ENCODE measurements around the gene XDH. TPM values are rescaled to one million over a fixed set of nuclear protein-coding genes. Genes with fewer than 3 reads are reported as not detected.

XDH gene
- polyA plus RNA-seq, 12 donors = 0.11 to 11.0 (median 0.12) TPM; not detected in 9

DNA sequence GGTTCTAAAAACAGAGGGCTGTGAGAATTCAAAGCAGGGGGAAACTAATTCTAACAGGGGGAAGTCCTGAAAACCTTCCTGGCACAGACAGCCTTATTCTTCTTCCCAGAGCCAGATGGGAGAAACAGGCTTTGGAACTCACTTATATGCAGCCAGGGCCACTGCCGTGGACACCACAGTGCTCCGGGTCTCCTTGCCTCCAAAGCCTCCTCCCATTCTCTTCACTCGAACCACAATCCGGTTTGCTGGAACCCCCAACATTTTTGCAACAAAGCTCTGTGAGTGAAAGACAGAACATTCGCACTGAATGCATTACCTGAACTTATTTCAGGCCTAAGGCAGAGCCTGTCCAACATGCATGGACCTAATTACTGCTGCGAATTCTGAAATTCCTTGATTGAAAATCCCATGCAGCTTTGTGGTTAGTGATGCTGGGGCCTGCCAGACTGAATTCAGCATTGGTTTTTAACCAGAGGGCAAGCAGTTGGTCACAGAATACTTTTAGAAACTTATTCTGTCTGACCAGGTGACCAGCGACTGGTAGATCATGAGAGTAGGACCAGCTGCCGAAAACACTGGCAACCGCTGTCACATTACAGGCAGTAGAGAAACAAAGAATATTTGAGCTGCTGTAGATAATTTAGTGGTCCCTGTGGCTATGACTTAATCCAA is 48.6 kb downstream of the XDH start:
- no peak for DNase-seq

DNA sequence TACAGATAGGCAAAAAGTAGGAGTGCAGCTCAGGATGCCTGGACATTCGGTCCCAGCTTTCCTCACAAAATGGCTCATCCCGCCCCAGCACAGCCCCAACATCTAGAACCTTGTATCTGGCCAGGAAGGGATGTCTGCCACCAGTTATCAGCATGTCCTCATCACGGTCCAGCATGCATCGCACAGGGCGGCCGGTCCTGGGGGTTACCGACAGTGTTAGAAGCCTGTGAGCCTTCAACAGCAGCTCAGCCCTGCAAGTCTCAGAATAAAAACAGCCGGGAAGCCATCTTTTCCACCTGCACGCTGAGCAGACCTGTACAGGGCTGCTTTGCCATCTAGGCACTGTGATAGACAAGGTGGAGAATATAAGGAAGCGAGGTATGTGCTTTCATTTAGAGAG is 49.2 kb downstream of the XDH start:
- no peak for DNase-seq

DNA sequence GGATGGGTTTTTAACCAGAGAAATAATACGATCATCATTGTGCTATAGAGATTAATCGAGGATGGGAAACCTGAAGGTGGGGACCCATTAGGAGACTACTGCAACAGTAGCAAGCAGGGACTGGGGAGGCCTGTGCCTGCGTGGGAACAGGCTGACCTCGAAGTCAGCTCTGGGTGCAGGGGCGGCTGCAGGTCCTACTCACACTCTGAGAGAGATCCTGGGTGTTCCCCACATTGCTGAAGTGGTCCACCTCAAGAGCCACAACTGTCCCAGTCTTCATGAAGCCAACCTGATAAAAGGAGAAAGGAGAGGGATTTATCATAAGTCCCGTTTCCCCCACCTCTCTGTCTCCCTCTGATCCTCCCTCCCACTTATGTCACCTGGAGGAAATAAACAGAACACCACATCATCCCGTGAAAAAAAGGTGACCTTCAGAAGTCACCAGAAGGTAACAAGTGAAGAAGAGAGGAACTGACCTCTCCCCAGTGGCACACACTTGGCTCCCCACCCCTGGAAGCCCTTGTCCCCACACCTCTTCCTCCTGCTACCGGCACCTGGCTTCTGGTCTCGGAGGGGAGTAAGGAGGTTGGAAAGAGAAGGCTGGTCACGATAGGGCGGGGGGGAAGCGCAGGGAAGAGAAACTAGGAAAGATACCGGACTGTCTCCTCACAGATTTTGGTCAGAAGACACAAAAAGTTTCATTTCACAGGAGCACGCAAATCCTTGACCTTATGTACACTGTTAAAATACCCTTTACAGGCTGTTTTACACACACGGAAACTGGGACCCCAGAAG is 50.4 kb downstream of the XDH start:
- no peak for DNase-seq

DNA sequence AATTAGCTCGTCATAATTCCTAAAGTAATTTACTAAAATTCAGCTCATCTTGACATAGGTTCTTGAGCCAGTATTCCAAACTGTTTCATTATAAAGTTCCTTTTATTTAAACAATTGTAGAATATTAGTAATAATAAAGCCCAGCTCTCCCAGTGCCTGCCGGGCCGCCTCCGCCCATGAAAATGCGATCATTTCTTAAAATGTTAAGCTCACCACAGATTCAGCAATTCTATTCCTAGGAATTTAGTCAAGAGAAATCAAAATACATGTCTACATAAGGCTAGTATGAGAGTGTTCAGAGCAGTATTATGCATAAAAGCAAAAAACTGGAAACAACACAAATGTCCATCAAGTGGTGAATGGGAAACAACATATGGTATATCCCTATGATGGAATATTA is 52.0 kb downstream of the XDH start:
- DNase-seq = no peak

DNA sequence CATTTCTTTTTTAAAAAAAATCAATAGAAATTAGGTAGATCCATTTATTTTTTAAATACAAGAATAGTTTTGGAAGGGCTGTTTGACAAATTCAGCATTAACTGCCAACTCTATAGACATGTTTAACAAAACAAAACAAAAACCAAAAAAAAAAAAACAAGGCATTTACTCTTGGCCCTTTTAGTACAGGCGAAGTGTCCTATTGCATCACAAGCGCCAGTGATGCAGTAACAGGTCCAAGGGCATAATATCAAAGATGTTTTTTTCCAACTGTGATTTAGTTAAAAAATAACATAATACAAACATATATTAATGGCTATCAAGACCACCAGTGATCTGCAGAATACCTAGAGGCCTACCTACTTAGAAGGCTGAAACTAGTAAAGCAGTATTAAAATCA is 55.3 kb downstream of the XDH start:
- DNase-seq = no peak

DNA sequence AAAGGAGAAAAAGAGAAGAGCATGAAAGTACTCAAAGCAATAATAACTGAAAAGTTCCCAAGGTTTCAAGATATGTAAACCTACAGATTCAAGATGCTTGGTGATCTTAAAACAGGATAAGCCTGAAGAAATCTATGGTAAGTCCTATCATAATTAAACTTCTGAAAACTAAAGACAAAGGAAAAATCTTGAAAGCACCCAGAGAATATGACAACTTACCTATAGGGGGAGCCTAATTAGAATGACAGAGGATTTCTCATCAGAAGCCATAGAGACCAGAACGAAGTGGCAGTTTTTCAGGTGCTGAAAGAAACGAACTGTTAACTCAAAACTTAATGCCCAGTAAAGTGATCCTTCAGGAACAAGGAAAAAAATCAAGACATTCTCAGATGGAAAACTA is 59.7 kb downstream of the XDH start:
- no peak for DNase-seq

DNA sequence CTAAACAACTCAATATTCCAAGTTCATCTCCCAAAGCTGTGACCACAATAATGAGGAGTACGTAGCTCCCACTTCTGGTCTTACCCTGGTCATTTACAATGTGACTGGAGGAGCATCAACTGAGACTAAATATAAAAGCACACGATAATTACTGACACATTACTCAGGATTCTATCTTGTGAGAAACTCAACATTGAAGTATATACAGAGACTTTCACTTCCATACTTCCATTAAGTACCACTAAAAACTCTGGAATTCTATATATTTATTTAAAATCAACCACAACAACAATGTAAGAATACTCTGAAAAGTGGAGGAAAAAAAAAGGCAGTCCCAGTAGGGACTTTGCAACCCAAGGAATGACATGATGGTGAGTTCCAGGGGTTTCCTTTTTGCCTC is 61.4 kb downstream of the XDH start:
- DNase-seq = no peak

DNA sequence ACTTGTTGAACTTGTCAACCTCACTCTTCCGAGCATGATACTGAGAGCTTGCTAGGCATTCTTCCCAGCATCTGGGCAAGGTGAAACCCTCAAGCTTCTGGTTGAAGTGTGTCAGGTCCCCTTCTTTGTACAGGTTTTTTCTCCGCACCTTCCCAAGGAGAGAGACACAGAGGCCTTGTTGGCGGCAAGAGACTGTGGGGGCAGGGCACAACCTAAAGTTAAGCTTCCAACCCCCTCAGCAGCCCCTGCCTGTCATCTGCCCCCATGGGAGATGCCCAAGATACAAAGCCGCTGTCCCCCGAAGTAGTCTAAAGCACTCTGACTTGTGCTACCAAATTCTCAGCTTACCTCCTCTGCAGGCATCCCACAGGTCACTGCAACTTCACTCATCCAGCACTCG is 64.9 kb downstream of the XDH start:
- DNase-seq = no peak

DNA sequence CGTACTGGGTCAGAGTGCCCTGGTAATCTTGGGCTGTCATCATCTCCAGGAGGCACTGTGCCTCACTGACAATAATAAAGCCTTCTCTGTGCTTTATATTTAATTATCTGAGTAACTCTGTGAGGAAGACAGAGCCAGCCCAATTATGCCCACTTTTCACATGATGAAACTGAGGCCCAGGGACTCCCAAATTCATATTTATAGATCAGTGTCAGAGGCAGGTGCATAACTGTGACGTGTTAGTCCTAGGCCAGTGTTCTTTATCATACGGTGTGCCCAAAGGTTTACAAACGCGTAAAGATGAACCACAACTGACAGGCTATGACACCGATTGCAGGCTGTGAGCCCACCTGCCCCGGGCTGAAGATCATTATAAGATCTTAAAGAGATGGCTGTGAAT is 65.4 kb downstream of the XDH start:
- no peak for DNase-seq

DNA sequence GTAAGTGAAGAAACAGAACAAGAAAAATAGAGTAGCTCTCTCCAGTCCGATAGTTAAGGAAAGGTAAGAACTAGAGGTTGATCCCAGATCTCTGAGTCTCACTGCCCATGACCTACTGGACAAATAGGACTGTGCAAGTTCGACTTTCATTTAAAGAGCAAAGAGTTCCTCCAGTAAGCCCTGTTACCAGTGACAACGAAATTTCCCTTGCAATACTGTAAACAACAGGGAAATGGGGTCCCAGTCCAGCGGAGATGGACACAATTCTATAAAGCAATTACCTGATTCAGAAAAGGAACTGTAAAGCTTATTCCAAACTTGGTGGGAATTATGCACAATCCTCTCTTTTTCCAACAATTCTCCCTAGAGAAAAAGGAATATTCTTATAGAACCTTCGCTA is 65.9 kb downstream of the XDH start:
- no peak for DNase-seq

DNA sequence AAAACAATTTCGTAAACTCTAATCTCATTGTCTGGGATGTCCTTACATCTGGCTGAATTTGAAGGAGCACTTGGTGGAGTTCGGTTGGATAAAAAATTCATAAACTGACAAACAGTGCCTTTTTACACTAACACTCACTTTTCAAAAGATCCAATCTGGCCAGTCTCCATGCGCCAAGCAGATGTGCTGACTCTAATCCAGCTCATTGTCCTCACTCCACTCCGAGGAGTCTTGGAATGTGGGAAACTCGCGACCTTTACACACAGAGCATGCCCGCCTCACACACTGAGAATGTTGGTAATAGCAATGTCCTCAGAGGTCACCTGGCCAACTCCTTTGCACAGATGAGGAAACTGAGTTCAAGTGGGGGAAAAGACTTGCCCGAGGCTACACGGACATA is 66.8 kb downstream of the XDH start:
- DNase-seq = peak; percentile 31

DNA sequence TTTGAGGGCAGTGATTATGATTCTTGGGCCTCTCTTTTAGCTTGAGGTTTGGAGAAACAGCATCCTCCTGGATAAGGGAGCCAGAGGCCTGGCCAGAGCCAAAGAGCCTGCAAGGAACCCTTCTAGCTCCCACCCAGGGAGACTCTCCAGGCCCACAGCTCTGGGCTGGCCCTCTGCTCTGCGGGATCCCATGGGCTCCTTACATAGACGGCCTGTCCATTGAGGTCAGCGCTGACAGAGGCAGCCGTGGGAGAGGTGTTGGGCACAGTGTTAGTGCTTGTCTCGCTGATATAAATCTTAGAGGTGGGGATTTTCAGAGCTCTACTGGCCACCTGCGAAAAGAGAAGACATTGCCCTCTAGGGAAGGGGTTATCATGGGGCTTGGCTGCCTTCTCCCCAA is 67.2 kb downstream of the XDH start:
- no peak for DNase-seq

DNA sequence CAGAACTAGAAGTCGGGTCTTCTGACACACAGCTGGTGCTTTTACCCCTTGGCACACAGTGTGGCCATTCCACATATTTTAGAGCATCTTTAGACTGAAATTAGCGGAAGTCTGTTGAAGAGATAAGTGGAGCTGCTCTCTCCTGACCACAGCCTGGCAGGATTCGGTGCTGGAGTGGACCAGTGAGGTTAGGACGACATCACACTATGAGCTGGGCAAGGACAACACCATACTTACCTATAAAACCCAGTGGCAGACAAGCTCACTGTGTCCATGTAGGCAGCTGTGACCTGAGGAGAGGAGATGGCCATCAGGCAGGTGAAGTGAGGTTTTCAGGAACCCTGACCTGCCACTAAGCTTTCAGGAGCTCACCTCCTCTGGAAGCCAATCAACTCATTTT is 70.1 kb downstream of the XDH start:
- DNase-seq = no peak

DNA sequence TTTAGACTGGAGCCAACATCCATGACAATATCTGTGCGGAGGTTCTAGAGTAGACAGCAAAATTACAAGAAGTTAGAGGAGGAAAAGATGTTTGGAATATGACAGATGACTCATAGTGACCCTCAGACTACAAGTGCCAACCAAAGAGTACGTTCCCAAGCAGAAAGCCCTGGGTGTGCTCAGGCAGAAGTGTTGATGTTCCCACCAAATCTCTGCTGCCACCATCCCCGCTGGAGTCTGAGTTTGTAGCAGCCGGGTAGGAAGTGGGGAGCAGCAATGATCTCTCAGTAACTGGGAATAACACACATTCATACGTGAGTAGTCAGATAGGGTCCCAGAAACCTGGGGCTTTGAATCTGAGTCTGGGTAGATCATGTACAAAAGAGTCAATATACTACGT is 73.2 kb downstream of the XDH start:
- no peak for DNase-seq

DNA sequence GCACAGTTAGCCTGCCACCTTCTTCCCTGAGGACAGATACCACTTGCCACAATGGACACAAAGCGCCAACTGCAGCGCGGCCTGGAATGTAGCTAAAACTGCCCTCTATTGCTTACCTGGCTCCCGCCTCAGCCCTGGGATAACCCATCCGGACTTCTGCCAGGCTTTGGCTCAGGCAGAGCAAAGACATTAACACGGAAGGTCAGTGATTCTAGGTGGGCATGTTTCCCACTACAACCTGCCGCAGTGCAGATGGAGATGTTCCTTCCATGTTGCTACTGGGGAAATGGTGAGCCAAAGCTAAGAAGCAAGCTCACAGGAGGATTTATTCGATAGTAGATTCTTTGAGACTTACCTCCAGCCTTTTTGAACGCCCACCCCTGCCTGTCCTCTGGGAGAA is 74.8 kb downstream of the XDH start:
- no peak for DNase-seq

DNA sequence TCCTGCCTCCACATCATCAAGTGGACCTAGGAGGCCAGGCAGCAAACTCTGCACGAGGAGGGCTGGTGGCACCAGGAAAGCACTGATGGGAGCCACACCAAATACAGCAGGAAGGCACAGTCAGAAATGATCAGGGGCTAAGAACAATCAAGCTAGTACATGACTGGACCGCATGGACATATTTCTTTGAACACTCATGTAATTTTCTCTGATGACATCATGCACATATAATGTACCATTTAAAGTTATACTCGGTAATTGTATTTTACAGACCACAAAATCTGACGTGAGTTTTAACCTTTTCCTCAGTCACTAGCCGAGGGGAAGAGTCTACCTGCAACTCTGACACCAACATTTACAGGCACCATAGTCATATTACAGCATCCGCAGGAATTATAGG is 76.7 kb downstream of the XDH start:
- no peak for DNase-seq

DNA sequence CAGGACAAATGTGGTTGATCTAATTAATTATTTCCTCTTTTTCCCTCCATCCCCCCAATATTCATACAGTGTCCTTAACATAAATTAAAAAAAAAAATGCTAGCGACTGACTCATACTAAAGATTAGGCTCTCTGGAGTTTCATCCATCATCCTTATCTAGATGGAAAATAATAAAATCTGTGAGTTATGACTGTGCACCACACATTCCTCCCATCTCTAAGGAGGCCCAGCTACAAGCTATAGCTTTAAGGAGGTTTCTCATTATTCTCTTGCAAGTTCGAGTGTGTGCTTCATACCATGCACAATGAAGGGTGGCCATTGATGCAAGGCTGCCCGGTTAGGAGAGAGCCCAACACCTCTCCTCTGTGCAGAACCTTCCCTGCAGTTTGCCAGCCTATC is 77.3 kb downstream of the XDH start:
- no peak for DNase-seq

DNA sequence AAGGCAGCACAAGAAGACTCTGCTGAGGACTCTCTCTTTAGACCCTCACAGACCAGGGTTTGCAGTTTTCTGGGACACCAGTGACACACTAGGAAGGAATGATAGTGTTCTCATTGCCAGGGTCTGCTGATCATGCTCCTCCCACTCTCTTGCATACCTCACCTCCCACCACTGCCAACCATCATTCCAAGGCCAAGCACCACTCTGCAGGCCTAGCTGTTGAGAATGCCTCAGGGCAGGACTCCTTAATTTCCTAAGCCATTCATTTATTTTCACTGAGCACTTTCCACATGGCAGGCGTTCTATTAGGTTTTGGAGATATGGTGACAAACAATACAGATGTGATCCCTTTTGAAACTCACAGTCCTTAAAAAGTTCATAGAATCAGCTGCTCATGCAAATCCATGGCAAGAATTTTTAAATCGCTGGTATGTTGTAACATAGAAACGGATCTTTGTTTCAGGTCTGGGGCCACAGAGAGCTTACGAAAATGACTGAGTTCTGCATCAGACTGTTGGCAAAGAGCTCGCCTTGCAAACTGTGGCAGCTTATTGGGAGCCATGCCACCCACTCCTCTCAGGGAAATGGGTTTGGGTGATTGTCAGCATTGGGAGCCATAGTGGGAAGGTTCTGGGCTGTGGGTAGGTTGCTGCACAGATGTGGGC is 78.5 kb downstream of the XDH start:
- DNase-seq = no peak

DNA sequence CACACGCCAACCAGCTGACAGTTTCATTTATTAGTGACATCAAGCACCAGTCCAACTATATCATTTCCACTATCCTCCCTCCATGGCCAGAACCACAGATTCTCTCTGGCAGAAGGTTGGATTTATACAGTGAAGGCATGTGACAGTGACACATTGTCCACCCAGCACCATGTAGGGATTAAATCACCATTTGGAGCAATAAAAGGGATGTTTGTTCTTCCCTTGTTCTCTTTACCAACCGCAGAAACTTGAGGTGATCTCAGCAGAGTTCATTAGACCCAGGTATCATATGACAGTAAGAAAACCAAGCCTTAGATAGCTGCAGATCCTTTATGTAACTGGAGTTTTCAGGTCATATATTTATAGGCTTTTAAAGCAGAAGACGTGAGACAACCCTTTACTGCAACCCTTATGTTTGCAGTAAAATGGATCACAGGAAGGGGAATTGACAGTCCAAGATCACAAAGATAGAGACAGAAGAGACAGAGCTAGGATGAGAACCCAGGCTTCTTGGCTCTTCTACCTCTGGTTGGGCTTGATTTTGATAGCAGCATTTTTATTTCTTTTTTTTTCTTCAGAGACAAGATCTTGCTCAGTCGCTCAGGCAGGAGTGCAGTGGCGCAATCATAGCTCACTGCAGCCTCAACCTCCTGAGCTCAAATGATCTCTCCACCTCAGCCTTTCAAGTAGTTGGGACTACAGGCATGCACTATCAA is 80.1 kb downstream of the XDH start:
- no peak for DNase-seq

DNA sequence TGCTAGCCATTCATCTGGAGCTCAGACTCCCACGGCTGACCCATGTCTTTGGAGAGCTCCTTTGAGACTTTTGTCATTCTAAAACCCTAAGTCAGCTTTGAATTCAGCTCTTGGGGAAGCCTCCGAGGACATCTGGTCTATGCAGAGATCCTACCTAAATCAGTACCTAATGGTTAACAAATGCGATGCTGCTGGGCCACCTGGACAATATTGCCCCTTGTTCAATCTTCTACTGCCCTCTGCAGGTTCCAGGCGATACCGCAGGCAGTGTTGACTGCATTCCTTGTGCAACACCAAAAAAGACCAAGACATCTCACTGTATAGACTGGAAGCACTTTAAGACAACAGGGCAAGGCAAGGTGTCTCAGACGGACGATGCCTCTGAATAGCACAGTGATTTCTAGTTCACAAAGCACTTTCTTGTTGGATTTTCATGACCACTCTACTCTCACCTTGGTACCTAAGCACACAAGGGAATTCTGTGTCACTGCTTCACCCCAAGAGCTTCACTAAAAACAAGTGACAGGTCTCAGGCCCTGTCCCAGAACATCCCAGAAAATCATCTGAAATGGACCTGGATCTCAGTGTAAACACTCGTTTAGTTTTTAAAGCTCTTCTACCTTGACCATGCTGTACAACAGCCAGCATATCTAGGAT is 80.9 kb downstream of the XDH start:
- peak; percentile 71 for DNase-seq

DNA sequence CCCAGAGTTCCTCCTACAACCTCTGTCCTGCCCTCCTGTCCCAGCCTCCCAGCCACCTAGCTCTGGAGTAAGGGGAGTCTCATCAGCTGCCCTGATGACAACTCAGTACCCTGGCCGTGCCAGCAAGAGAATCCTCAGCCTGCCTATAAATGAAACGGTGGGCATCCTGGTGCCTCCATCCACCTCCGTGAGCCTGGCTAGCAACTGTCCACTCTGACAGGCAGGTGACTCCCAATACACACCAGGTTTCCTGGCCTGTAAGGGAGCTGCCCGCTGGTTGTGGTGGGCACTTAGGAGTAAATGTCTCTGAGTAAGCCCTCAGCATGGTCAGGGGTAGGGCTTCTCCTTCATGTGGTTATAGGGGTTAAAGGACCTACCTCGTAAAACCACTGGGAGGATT is 81.5 kb downstream of the XDH start:
- no peak for DNase-seq

DNA sequence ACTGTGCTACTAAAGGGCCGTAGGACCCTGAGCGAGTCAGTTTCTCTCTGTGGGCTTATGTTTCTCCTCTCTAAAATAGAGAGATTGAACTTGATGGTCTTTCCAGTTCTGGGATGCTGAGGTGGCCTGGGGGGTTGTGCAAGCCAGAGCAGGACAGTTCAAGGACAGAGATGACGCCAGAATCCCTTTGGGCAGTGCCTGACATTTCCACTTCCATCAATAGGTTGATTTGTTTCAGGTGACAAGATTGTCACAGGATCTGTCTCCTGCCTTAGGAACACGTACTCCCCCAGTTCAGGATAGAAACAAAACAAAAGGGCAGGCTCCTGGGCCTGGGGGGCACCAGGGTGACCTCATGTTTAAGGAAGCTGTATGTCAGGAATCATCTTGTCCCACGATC is 82.0 kb downstream of the XDH start:
- DNase-seq = no peak

Measured in muscle of arm (tissue), 12 donors.